HG02970 (cell line): ENCODE measurements around the gene GTF3C5.
"Not testable (repeated sequence)": the region's sequence is repeated elsewhere in the genome, so short reads cannot be mapped to it uniquely, and the experiment has no call there.

Experiments
- ATAC-seq: cut with Tn5 transposase; IDR thresholded peaks from one replicate; pipeline ENCODE4 v1.9.1; 2021; ENCODE audit warnings: mild to moderate bottlenecking, moderate library complexity, moderate number of reproducible peaks; ENCODE audit not compliant: unreplicated experiment, low FRiP score

GTF3C5 gene

GRCh38 chr9:133066181-133066983 lies 35.6 kb downstream of the GTF3C5 start:
- no peak for ATAC-seq

- ATAC-seq = no peak
These were observed 36.2 kb downstream of the GTF3C5 start for GRCh38 chr9:133067006-133067405.

GRCh38 chr9:133067813-133068212 lies 37.0 kb downstream of the GTF3C5 start:
- ATAC-seq = no peak

GRCh38 chr9:133068431-133068830 lies 37.6 kb downstream of the GTF3C5 start:
- ATAC-seq = not testable (repeated sequence)

- ATAC-seq = not testable (repeated sequence)
These were observed 39.7 kb downstream of the GTF3C5 start for GRCh38 chr9:133070500-133070961.

GRCh38 chr9:133070985-133071384 lies 40.2 kb downstream of the GTF3C5 start:
- ATAC-seq = not testable (repeated sequence)

- ATAC-seq = no peak
These were observed 40.8 kb downstream of the GTF3C5 start for GRCh38 chr9:133071484-133072150.

- not testable (repeated sequence) for ATAC-seq
These were observed 41.4 kb downstream of the GTF3C5 start for GRCh38 chr9:133072210-133072609.

GRCh38 chr9:133073086-133074014 lies 42.6 kb downstream of the GTF3C5 start:
- no peak for ATAC-seq

GRCh38 chr9:133074111-133074651 lies 43.4 kb downstream of the GTF3C5 start:
- no peak for ATAC-seq

GRCh38 chr9:133075925-133076630 lies 45.3 kb downstream of the GTF3C5 start:
- ATAC-seq = no peak

GRCh38 chr9:133076691-133077090 lies 45.9 kb downstream of the GTF3C5 start:
- no peak for ATAC-seq

- no peak for ATAC-seq
These were observed 47.7 kb downstream of the GTF3C5 start for GRCh38 chr9:133078486-133078885.

- ATAC-seq = no peak
These were observed 49.4 kb downstream of the GTF3C5 start for GRCh38 chr9:133080161-133080560.

- not testable (repeated sequence) for ATAC-seq
These were observed 50.3 kb downstream of the GTF3C5 start for GRCh38 chr9:133080786-133081779.

GRCh38 chr9:133081957-133082644 lies 51.3 kb downstream of the GTF3C5 start:
- not testable (repeated sequence) for ATAC-seq

GRCh38 chr9:133083688-133084087 lies 52.9 kb downstream of the GTF3C5 start:
- not testable (repeated sequence) for ATAC-seq
